AG04450 (cell line): ENCODE measurements around the gene KCTD16. TPM values are rescaled to one million over a fixed set of nuclear protein-coding genes. Genes with fewer than 3 reads are reported as not detected.

ENCODE experiments used
- CTCF ChIA-PET: fragments of 300-600, 350-600 bp; formaldehyde crosslinking; extraction: SDS; loops from one replicate; lab custom pipeline; 2022; ENCODE audit warnings: antibody characterized with exemption, inconsistent platforms; lab: Charles Lee
- POLR2A ChIA-PET: fragments of 350-600 bp; formaldehyde crosslinking; extraction: SDS; loops from one replicate; lab custom pipeline; 2021; ENCODE audit warnings: antibody characterized with exemption, inconsistent platforms; lab: Yijun Ruan, JAX
- DNase-seq: peaks from one replicate; pipeline ENCODE4 v3.0.0-alpha.2; 2011; ENCODE audit warnings: low read depth, low spot score
- H3K27ac ChIP-seq: one replicate; pipeline ENCODE4 v1.5.1; 2012; ENCODE audit warnings: low read depth, low read length, control low read depth
- H3K27me3 ChIP-seq: one replicate; pipeline ENCODE4 v1.6.0; 2012; ENCODE audit warnings: low read length; ENCODE audit not compliant: control insufficient read depth, insufficient read depth
- H3K4me3 ChIP-seq: 2 replicates; pipeline ENCODE4 v1.5.1; 2011; ENCODE audit warnings: mild to moderate bottlenecking, low read depth, low read length, control low read depth
- H3K9me3 ChIP-seq: 2 replicates; pipeline ENCODE4 v1.5.1; 2012; ENCODE audit warnings: low read length; ENCODE audit not compliant: control insufficient read depth, insufficient read depth
- polyA plus RNA-seq: library from polyadenylated mRNA; depleted of rRNA; stranded (reverse); fragments of >200 nt; gene quantifications from 2 replicates; pipeline ENCODE4 v1.2.3, GENCODE V29; 2011
- TF ChIP-seq, protein P1 (sequence below): IDR thresholded peaks from 2 replicates; pipeline ENCODE4 v1.5.1; 2011; ENCODE audit warnings: low read depth, low read length, control low read depth, inconsistent platforms

The KCTD16 gene
- polyA plus RNA-seq, 1 experiment = 0.38 TPM

- Histone ChIP-seq H3K9me3 (no peaks in the 10 kb centered on the region), H3K27ac (no peak overlapping the region), H3K4me3 (no peak overlapping the region), H3K27me3 (no peaks in the 10 kb centered on the region)
- TF ChIP-seq, protein P1, sequence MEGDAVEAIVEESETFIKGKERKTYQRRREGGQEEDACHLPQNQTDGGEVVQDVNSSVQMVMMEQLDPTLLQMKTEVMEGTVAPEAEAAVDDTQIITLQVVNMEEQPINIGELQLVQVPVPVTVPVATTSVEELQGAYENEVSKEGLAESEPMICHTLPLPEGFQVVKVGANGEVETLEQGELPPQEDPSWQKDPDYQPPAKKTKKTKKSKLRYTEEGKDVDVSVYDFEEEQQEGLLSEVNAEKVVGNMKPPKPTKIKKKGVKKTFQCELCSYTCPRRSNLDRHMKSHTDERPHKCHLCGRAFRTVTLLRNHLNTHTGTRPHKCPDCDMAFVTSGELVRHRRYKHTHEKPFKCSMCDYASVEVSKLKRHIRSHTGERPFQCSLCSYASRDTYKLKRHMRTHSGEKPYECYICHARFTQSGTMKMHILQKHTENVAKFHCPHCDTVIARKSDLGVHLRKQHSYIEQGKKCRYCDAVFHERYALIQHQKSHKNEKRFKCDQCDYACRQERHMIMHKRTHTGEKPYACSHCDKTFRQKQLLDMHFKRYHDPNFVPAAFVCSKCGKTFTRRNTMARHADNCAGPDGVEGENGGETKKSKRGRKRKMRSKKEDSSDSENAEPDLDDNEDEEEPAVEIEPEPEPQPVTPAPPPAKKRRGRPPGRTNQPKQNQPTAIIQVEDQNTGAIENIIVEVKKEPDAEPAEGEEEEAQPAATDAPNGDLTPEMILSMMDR = no peak
- POLR2A ChIA-PET = no interaction called here
- CTCF ChIA-PET = interaction anchor here (1.1 to 1.5 kb wide), 2 partner anchors 8 to 9 kb away, joined by 3 to 8 read pairs; no protein-coding TSS in a partner anchor
- no peak for DNase-seq
These were observed 24.8 kb downstream of the KCTD16 start for GRCh38 chr5:144195448-144195847.

DNA sequence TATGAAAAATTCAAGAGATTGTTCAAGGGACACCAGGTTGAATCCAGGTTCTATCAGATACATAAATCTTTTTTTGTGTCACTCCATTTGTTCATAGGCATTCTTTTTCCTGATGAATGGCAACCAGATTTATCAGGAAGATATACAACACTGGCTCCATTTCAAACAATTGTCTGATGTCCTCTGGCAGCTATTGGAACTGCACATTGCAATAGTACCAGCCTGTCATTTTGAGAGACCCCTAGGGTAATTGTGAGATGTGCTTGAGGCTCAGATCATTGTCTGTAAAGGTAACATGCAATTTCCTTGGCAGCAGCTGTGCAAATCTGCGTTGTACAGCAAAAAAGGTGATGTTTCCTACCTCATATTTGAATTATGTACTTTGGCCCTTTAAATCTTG lies 25.9 kb downstream of the KCTD16 start:
- CTCF ChIA-PET = interaction anchor here (1.1 to 1.5 kb wide), 2 partner anchors 8 to 9 kb away, joined by 3 to 8 read pairs; no protein-coding TSS in a partner anchor
- H3K27ac ChIP-seq = no peak overlapping the region

DNA sequence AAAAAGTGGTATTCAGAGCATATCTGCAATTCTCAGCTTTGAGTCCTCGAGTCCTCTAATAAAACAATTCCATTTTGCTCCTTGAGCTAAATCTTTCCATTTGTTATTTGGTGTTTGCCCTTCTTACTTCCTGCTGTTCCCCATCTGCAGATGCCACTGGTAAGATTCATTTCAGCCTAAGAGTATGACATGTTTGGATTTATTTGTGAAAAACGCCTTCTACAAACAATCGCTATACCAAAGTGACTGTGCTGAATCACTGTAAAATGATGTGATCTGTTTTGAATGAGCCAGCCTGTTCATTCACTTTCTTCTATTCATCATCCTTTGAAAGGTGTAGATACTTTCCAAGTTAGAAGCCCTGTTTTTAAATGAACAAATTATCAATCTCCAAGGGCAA lies 27.7 kb downstream of the KCTD16 start:
- TF ChIP-seq, protein P1 = no peak
- DNase-seq = no peak
- POLR2A ChIA-PET = no interaction called here
- Histone ChIP-seq H3K9me3 (no peaks in the 10 kb centered on the region), H3K4me3 (no peak overlapping the region), H3K27me3 (no peaks in the 10 kb centered on the region), H3K27ac (no peak overlapping the region)
- CTCF ChIA-PET = interaction anchor here (1.3 kb wide), 1 partner anchor 11 kb away, joined by 3 read pairs; no protein-coding TSS in a partner anchor

More for the DNA sequence above, 25.9 kb downstream of the KCTD16 start:
- Histone ChIP-seq H3K4me3 (no peak overlapping the region), H3K9me3 (no peaks in the 10 kb centered on the region), H3K27me3 (no peaks in the 10 kb centered on the region)
- DNase-seq = no peak
- TF ChIP-seq, protein P1 = no peak
- POLR2A ChIA-PET = no interaction called here

GRCh38 chr5:144201588-144201987 lies 30.9 kb downstream of the KCTD16 start:
- TF ChIP-seq, protein P1 = no peak
- DNase-seq = no peak
- peaks cover under 1% of the 10 kb centered on the region for H3K27me3 ChIP-seq
- H3K9me3 ChIP-seq = no peaks in the 10 kb centered on the region
- POLR2A ChIA-PET = no interaction called here
- no peak overlapping the region for H3K27ac ChIP-seq
- CTCF ChIA-PET = interaction anchor here (0.8 kb wide), 1 partner anchor 1624 kb away, joined by 4 read pairs; no protein-coding TSS in a partner anchor
- H3K4me3 ChIP-seq = no peak overlapping the region

DNA sequence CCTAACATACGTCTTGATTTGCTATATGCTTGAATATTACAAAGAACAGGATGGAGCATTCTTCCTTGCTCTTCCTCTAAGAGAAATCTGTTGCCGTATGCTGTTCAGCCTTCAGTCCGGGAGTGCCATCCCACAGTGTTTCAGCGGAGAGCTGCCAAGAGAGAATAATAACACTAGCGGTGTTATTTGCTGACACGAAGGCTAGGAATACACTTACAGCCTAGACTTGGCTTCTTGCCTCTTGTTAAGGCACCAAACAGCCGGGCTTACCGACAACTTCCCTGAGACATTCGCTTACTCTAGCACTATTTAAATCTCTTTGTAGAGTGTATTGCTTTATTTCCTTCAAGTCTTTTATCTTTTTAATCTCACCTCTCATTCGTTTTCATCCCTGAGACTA lies 31.4 kb downstream of the KCTD16 start:
- no peak for DNase-seq
- H3K27ac ChIP-seq = no peak overlapping the region
- no peak overlapping the region for H3K4me3 ChIP-seq
- H3K27me3 ChIP-seq = peaks cover 6% of the 10 kb centered on the region
- TF ChIP-seq, protein P1 = no peak
- no peaks in the 10 kb centered on the region for H3K9me3 ChIP-seq
- POLR2A ChIA-PET = no interaction called here
- CTCF ChIA-PET = no interaction called here
